HepG2 (cell line): ENCODE results near the gene SCUBE1.

ENCODE experiments used
- ATF5 ChIP-seq: sonication (generic); formaldehyde crosslinking; IDR thresholded peaks from 2 replicates; pipeline ENCODE4 v1.4.0; 2020; ENCODE audit warnings: mild to moderate bottlenecking, low read depth, missing genetic modification reagents
- HDAC2 ChIP-seq: sonication (generic); formaldehyde crosslinking; IDR thresholded peaks from 2 replicates; pipeline ENCODE4 v1.4.0; 2020; ENCODE audit warnings: missing genetic modification reagents
- MBD4 ChIP-seq: IDR thresholded peaks from 2 replicates; pipeline ENCODE4 v1.6.1; 2012; ENCODE audit warnings: low read length, inconsistent platforms, borderline replicate concordance
- MYC ChIP-seq: sonication (generic); formaldehyde crosslinking; IDR thresholded peaks from 2 replicates; pipeline ENCODE4 v1.9.0; 2021; ENCODE audit warnings: missing genetic modification reagents, borderline replicate concordance
- NFYB ChIP-seq: sonication (generic); formaldehyde crosslinking; IDR thresholded peaks from 2 replicates; pipeline ENCODE4 v1.4.0; 2020; ENCODE audit warnings: missing genetic modification reagents
- SIX1 ChIP-seq: sonication (generic); formaldehyde crosslinking; IDR thresholded peaks from 2 replicates; pipeline ENCODE4 v1.4.0; 2020; ENCODE audit warnings: missing genetic modification reagents, borderline replicate concordance
- SOX6 ChIP-seq, 2 experiments: fragments of 450-650 bp in 1 of 2; sonication (generic) in 1 of 2; formaldehyde crosslinking in 1 of 2; IDR thresholded peaks; 2 replicates each; pipeline versions ENCODE4 v1.4.0 to v1.6.1; 2017 to 2020; ENCODE audit warnings: antibody characterized with exemption in 1 of 2, mild to moderate bottlenecking in 1 of 2, missing genetic modification reagents in 1 of 2
- SP2 ChIP-seq: sonication (generic); formaldehyde crosslinking; IDR thresholded peaks from 2 replicates; pipeline ENCODE4 v1.5.1; 2020; ENCODE audit warnings: mild to moderate bottlenecking, missing genetic modification reagents
- TF ChIP-seq, protein P1 (sequence below): sonication (generic); formaldehyde crosslinking; IDR thresholded peaks from 2 replicates; pipeline ENCODE4 v1.5.1; 2020; ENCODE audit warnings: missing genetic modification reagents, mild to moderate bottlenecking, borderline replicate concordance
- TF ChIP-seq, protein P2 (sequence below): sonication (generic); formaldehyde crosslinking; IDR thresholded peaks from 2 replicates; pipeline ENCODE4 v1.4.0; 2020; ENCODE audit warnings: missing genetic modification reagents

- TF ChIP-seq MYC (CRISPR knock-in tag) = no peak
- no peak for TF ChIP-seq SP2 (CRISPR knock-in tag)
- TF ChIP-seq HDAC2 = no peak
- no peak for TF ChIP-seq MBD4
- TF ChIP-seq NFYB = no peak
- no peak for TF ChIP-seq SIX1 (CRISPR knock-in tag)
- TF ChIP-seq, protein P1, sequence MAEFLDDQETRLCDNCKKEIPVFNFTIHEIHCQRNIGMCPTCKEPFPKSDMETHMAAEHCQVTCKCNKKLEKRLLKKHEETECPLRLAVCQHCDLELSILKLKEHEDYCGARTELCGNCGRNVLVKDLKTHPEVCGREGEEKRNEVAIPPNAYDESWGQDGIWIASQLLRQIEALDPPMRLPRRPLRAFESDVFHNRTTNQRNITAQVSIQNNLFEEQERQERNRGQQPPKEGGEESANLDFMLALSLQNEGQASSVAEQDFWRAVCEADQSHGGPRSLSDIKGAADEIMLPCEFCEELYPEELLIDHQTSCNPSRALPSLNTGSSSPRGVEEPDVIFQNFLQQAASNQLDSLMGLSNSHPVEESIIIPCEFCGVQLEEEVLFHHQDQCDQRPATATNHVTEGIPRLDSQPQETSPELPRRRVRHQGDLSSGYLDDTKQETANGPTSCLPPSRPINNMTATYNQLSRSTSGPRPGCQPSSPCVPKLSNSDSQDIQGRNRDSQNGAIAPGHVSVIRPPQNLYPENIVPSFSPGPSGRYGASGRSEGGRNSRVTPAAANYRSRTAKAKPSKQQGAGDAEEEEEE = no peak
- TF ChIP-seq, protein P2, sequence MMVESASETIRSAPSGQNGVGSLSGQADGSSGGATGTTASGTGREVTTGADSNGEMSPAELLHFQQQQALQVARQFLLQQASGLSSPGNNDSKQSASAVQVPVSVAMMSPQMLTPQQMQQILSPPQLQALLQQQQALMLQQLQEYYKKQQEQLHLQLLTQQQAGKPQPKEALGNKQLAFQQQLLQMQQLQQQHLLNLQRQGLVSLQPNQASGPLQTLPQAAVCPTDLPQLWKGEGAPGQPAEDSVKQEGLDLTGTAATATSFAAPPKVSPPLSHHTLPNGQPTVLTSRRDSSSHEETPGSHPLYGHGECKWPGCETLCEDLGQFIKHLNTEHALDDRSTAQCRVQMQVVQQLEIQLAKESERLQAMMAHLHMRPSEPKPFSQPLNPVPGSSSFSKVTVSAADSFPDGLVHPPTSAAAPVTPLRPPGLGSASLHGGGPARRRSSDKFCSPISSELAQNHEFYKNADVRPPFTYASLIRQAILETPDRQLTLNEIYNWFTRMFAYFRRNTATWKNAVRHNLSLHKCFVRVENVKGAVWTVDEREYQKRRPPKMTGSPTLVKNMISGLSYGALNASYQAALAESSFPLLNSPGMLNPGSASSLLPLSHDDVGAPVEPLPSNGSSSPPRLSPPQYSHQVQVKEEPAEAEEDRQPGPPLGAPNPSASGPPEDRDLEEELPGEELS (CRISPR knock-in tag) = no peak
- TF ChIP-seq ATF5 (CRISPR knock-in tag) = no peak
- no peak for TF ChIP-seq SOX6 (IDR thresholded peaks at IDR 0.05)
- no peak for TF ChIP-seq SOX6 (CRISPR knock-in tag; IDR thresholded peaks at IDR 0.05)
These were observed 120.2 kb downstream of the SCUBE1 start for GRCh38 chr22:43222987-43223386.
